H1 (cell line): ENCODE data around the gene ACOT6. TPM values are rescaled to one million over a fixed set of nuclear protein-coding genes. Genes with fewer than 3 reads are reported as not detected.

Source experiments
- CTCF ChIA-PET: fragments of 300-600 bp; sonication (Branson Sonifier 250); formaldehyde crosslinking; loops from one replicate; lab custom pipeline; 2021; ENCODE audit not compliant: partially characterized antibody; lab: Charles Lee
- POLR2A ChIA-PET: fragments of 300-600 bp; sonication (Branson Sonifier 250); formaldehyde crosslinking; loops from one replicate; lab custom pipeline; 2021; ENCODE audit warnings: inconsistent platforms; ENCODE audit not compliant: partially characterized antibody; lab: Charles Lee
- DNase-seq, 2 experiments: peaks; one replicate each; pipeline versions ENCODE4 v3.0.0 to v3.0.0-alpha.2; 2010 to 2022; ENCODE audit warnings: low spot score in 2 of 2, low read depth in 1 of 2, mixed read lengths in 1 of 2
- FAIRE-seq: peaks from 2 replicates; lab custom pipeline; 2011; peaks lifted over from hg19 to GRCh38; lab: Jason Lieb, UNC
- H2AFZ ChIP-seq: 2 replicates; pipeline ENCODE4 v1.8.1; 2012; ENCODE audit warnings: low read length, inconsistent platforms
- H2AK5ac ChIP-seq: 2 replicates; pipeline ENCODE4 v1.6.1; 2013; ENCODE audit warnings: low read depth, low read length
- H2BK120ac ChIP-seq: replicated peaks from 2 replicates; pipeline ENCODE3; 2013; ENCODE audit warnings: low read depth, low read length, inconsistent platforms
- H2BK12ac ChIP-seq: 2 replicates; pipeline ENCODE4 v1.6.1; 2013; ENCODE audit warnings: low read depth, low read length
- H2BK15ac ChIP-seq: 2 replicates; pipeline ENCODE4 v1.6.1; 2013; ENCODE audit warnings: low read length
- H2BK20ac ChIP-seq: 2 replicates; pipeline ENCODE4 v1.6.1; 2013; ENCODE audit warnings: low read length
- H2BK5ac ChIP-seq: 2 replicates; pipeline ENCODE4 v1.6.1; 2013; ENCODE audit warnings: low read depth, low read length
- H3K14ac ChIP-seq: 2 replicates; pipeline ENCODE4 v1.6.1; 2013; ENCODE audit warnings: inconsistent platforms; ENCODE audit not compliant: insufficient read length
- H3K18ac ChIP-seq: 2 replicates; pipeline ENCODE4 v1.6.1; 2013; ENCODE audit warnings: low read length; ENCODE audit errors: extremely low read depth
- H3K23ac ChIP-seq: 2 replicates; pipeline ENCODE4 v1.6.1; 2013; ENCODE audit warnings: inconsistent platforms; ENCODE audit not compliant: insufficient read length
- H3K23me2 ChIP-seq: 2 replicates; pipeline ENCODE4 v1.6.1; 2013; ENCODE audit warnings: low read depth, low read length
- H3K27ac ChIP-seq: 2 replicates; pipeline ENCODE4 v1.6.1; 2011; ENCODE audit warnings: low read depth, low read length, inconsistent platforms
- H3K27me3 ChIP-seq, 4 experiments: replicated peaks in 1 of 4; 1 replicate in 1 of 4; 2 replicates in 3 of 4; pipeline versions ENCODE4 v1.6.1 to v1.8.1; 2011 to 2013; ENCODE audit warnings: low read length in 3 of 4, mild to moderate bottlenecking in 3 of 4, inconsistent platforms in 2 of 4, mixed read lengths in 2 of 4, moderate library complexity in 1 of 4; ENCODE audit not compliant: control insufficient read depth in 3 of 4, insufficient read depth in 3 of 4; ENCODE audit errors: extremely low read depth in 1 of 4
- H3K36me3 ChIP-seq, 4 experiments: 2 replicates each; pipeline versions ENCODE4 v1.6.1 to v1.8.1; 2011 to 2013; ENCODE audit warnings: mild to moderate bottlenecking in 4 of 4, low read length in 3 of 4, moderate library complexity in 2 of 4, control low read depth in 1 of 4, inconsistent platforms in 1 of 4; ENCODE audit not compliant: insufficient read depth in 4 of 4, control insufficient read depth in 2 of 4
- H3K4ac ChIP-seq: replicated peaks from 2 replicates; pipeline ENCODE3; 2013; ENCODE audit warnings: low read length, low read depth, mixed read lengths, inconsistent platforms; ENCODE audit not compliant: insufficient read length
- H3K4me1 ChIP-seq, 4 experiments: replicated peaks in 1 of 4; 1 replicate in 1 of 4; 2 replicates in 3 of 4; pipeline versions ENCODE4 v1.6.1 to v1.8.1; 2011 to 2013; ENCODE audit warnings: low read length in 3 of 4, inconsistent platforms in 2 of 4, mixed read lengths in 1 of 4; ENCODE audit not compliant: insufficient read depth in 4 of 4, control insufficient read depth in 3 of 4
- H3K4me2 ChIP-seq, 2 experiments: 2 replicates each; pipeline versions ENCODE4 v1.6.1 to v1.8.1; 2011 to 2013; ENCODE audit warnings: low read depth in 2 of 2, low read length in 2 of 2, control low read depth in 1 of 2, inconsistent platforms in 1 of 2, mild to moderate bottlenecking in 1 of 2; ENCODE audit not compliant: insufficient read depth in 1 of 2
- H3K4me3 ChIP-seq, 4 experiments: fragments of 200-600, 300-600 bp in 1 of 4; sonication (generic), shearing (Covaris generic), sonication (Bioruptor Twin) in 1 of 4; 2 replicates each; pipeline versions ENCODE4 v1.5.1 to v1.8.1; 2011 to 2016; ENCODE audit warnings: low read length in 4 of 4, low read depth in 3 of 4, control low read depth in 2 of 4, inconsistent platforms in 2 of 4, mild to moderate bottlenecking in 2 of 4, mixed read lengths in 1 of 4, moderate library complexity in 1 of 4; ENCODE audit not compliant: insufficient read depth in 2 of 4; ENCODE audit errors: extremely low read depth in 1 of 4
- H3K56ac ChIP-seq: replicated peaks from 2 replicates; pipeline ENCODE3; 2013; ENCODE audit warnings: low read depth, mild to moderate bottlenecking, mixed read lengths, low read length, inconsistent platforms; ENCODE audit not compliant: insufficient read length
- H3K79me1 ChIP-seq: 2 replicates; pipeline ENCODE4 v1.6.1; 2013; ENCODE audit warnings: low read depth, low read length, control low read depth
- H3K79me2 ChIP-seq, 2 experiments: 2 replicates each; pipeline versions ENCODE4 v1.6.1 to v1.8.1; 2012 to 2013; ENCODE audit warnings: low read length in 2 of 2, mild to moderate bottlenecking in 2 of 2, inconsistent platforms in 1 of 2; ENCODE audit not compliant: insufficient read depth in 2 of 2, control insufficient read depth in 1 of 2
- H3K9ac ChIP-seq, 4 experiments: replicated peaks in 1 of 4; 1 replicate in 1 of 4; 2 replicates in 3 of 4; pipeline versions ENCODE4 v1.6.1 to v1.8.1; 2011 to 2013; ENCODE audit warnings: low read depth in 3 of 4, low read length in 3 of 4, control low read depth in 2 of 4, mild to moderate bottlenecking in 2 of 4, moderate library complexity in 2 of 4, inconsistent platforms in 1 of 4; ENCODE audit errors: extremely low read depth in 1 of 4
- H3K9me3 ChIP-seq, 2 experiments: 2 replicates each; pipeline versions ENCODE4 v1.6.1 to v1.8.1; 2012 to 2013; ENCODE audit warnings: mild to moderate bottlenecking in 2 of 2, moderate library complexity in 2 of 2, control low read depth in 1 of 2, inconsistent platforms in 1 of 2, low read depth in 1 of 2, low read length in 1 of 2, mixed read lengths in 1 of 2; ENCODE audit not compliant: insufficient read depth in 2 of 2
- H4K20me1 ChIP-seq, 2 experiments: replicated peaks in 1 of 2; 2 replicates each; pipeline versions ENCODE3 to v1.8.1; 2011 to 2013; ENCODE audit warnings: inconsistent platforms in 2 of 2, low read length in 2 of 2, mild to moderate bottlenecking in 1 of 2; ENCODE audit not compliant: insufficient read depth in 2 of 2, control insufficient read depth in 1 of 2
- H4K5ac ChIP-seq: 2 replicates; pipeline ENCODE4 v1.6.1; 2013; ENCODE audit warnings: low read length, low read depth, mixed read lengths, inconsistent platforms; ENCODE audit not compliant: insufficient read length
- H4K8ac ChIP-seq: 2 replicates; pipeline ENCODE4 v1.8.0; 2013; ENCODE audit warnings: mild to moderate bottlenecking, moderate library complexity, low read length, inconsistent platforms; ENCODE audit not compliant: insufficient read depth; ENCODE audit errors: extremely low read depth
- H4K91ac ChIP-seq: replicated peaks from 2 replicates; pipeline ENCODE3; 2013; ENCODE audit warnings: low read length, mixed read lengths, inconsistent platforms; ENCODE audit not compliant: insufficient read length
- NRF1 ChIP-seq: IDR thresholded peaks from 2 replicates; pipeline ENCODE4 v1.6.1; 2011; ENCODE audit warnings: mild to moderate bottlenecking, low read depth, low read length, improper control_type of control experiment
- USF2 ChIP-seq: IDR thresholded peaks from 2 replicates; pipeline ENCODE4 v1.6.1; 2011; ENCODE audit warnings: low read length, improper control_type of control experiment
- WGBS, 2 experiments: shearing (Covaris generic) in 1 of 2; methylation state at CpG; one replicate each; pipeline versions ENCODE4 v1.1.6 to v1.1.7; 2013 to 2015; ENCODE audit warnings: low lambda C conversion rate in 2 of 2, mixed read lengths in 2 of 2, inconsistent platforms in 1 of 2, low coverage in 1 of 2, missing lambda C conversion rate in 1 of 2; ENCODE audit not compliant: insufficient replicate concordance in 2 of 2, insufficient coverage in 1 of 2, insufficient read length in 1 of 2; ENCODE audit errors: extremely low coverage in 1 of 2, missing lambda C conversion rate in 1 of 2; 5-methylcytosine and 5-hydroxymethylcytosine counted together
- polyA plus RNA-seq, 7 experiments: library from polyadenylated mRNA; depleted of rRNA in 3 of 7; stranded (reverse) in 5 of 7; unstranded in 2 of 7; fragments of >200 nt in 5 of 7; fragments of 200-250 nt in 2 of 7; gene quantifications; 1 replicate in 5 of 7; 2 replicates in 1 of 7; 4 replicates in 1 of 7; pipeline versions ENCODE4 v1.2.1 to v1.2.3, GENCODE V29; 2011 to 2013; ENCODE audit warnings: missing spikeins in 2 of 7, mixed read lengths in 2 of 7
- total RNA-seq: library from RNA; stranded (reverse); fragmentation: NEBNext Ultra II Directional; extraction: Animal tissue kit (Norgen Biotek cat#: 25700); gene quantifications from 2 replicates; pipeline ENCODE4 v1.2.1, GENCODE V29; 2021

ACOT6 gene
- total and polyA plus RNA-seq, 2 of the 8 experiments (the other 6 are each of a cell fraction or from before 2014, with no cell fraction given): not detected

GRCh38 chr14:73610687-73611086 is 1.6 kb upstream of the ACOT6 start:
- WGBS, 2 experiments: 82% methylated on average over 2 of the region's 2 CpGs; no CpG with 5 or more reads in 1 of the 2 experiments
- Histone ChIP-seq H2BK120ac (no peak overlapping the region), H3K27me3 (peaks cover 0 to 24% (median 10%) of the 10 kb centered on the region in 4 experiments; a peak in 5 of 7 replicates), H3K79me1 (no peaks in the 10 kb centered on the region), H3K27ac (no peak overlapping the region), H2BK15ac (no peak overlapping the region), H3K4ac (no peak overlapping the region), H2AFZ (no peak overlapping the region), H3K79me2 (no peaks in the 10 kb centered on the region), H4K20me1 (no peaks in the 10 kb centered on the region), H3K9ac (no peak overlapping the region), H4K91ac (no peak overlapping the region), H3K18ac (no peak overlapping the region), H3K14ac (no peak overlapping the region), H3K4me2 (no peak overlapping the region), H2BK20ac (no peak overlapping the region), H4K8ac (no peak overlapping the region), H3K4me3 (no peak overlapping the region), H3K23ac (no peak overlapping the region), H3K56ac (no peak overlapping the region), H3K23me2 (peaks cover 4% of the 10 kb centered on the region; the same call in 1 of the 2 replicates), H2AK5ac (no peak overlapping the region), H4K5ac (no peak overlapping the region), H3K9me3 (peaks cover 3 to 6% of the 10 kb centered on the region in 2 experiments; a peak in 1 of 4 replicates), H3K36me3 (no peaks in the 10 kb centered on the region)
- FAIRE-seq (no peak), DNase-seq (no peak)
- ChIA-PET CTCF (interaction anchor here (1.0 kb wide), 1 partner anchor 22 kb away, joined by 3 read pairs; no protein-coding TSS in a partner anchor), POLR2A (no interaction called here)
- TF ChIP-seq NRF1 (no peak), USF2 (0 out of 2 replicates have a peak, but pooled peaks have one; percentile 33)
- TF ChIP-seq, all 59 proteins: peak for 1
- Histone ChIP-seq H3K4me1 (no peaks in the 10 kb centered on the region), H2BK12ac (no peak overlapping the region), H2BK5ac (no peak overlapping the region)
